Stimulated activated CD8-positive, alpha-beta memory T cell treated with anti-CD3 and anti-CD28 coated beads, Interleukin-7, amount 100 ng/mL, for 1 hour (primary cell): ENCODE measurements around the gene PIGK.

Source experiments
- DNase-seq, 2 donors: peaks; one replicate each; pipeline ENCODE4 v3.0.0-alpha.2; 2020; ENCODE audit warnings: low read depth in 2 of 2

Gene PIGK

DNA sequence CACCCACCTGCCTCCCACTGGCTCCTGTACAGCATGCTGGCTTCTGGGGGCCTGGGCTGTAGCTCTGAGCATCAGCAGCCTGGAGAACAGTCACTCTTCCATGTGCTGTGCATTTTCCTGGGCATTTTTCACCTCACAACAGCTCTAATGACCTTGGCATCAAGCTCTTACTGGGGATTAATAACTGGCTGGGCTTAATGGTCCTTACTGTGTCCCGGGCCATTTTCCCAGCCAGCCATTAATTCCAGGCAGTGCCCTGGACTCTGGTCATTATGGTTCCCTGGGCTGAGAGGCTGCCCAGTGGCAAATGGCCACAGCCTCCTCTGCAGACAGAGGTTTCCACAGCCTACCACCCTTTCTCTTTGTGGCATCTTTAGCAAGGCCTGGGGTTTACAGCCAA lies 180.1 kb downstream of the PIGK start:
- DNase-seq = no peak
